Stimulated activated CD4-positive, alpha-beta T cell treated with anti-CD3 and anti-CD28 coated beads, Interleukin-2, amount 100 ng/mL, for 4 hours (primary cell): ENCODE measurements around the gene CMC4.

Experiments
- DNase-seq: peaks from one replicate; pipeline ENCODE4 v3.0.0-alpha.2; 2020; ENCODE audit warnings: low read depth

Gene CMC4

DNA sequence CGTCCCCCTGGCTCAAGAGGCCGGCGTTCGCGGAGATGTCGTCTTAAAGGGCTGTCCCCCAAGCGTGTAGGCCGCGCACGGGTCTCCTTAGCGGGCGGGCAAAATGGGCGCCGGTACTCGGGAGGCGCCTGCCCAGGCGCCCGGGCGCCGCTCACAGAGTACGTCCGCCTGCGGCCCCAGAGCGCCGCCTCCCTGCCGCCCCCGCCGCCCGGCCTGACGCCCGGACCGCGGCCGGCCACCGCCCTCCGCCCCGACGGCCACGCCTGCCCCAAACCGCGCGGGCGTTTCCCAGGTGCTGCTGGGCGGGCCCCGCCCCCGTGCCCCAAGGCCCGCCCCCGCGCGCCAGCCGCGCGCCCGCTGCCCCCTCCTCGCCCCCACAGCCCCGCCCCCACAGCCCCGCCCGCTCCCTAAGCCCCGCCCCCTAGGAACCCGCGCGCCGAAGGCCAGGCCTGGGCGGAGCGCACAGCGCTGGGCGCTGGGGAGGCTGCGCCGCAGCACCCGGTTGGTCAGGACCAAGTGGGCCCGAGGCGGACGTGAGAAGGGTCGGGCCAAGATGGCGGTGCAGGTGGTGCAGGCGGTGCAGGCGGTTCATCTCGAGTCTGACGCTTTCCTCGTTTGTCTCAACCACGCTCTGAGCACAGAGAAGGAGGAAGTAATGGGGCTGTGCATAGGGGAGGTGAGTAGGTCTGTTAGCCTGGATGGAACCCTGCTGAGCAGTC is at the start of gene CMC4, which contains the start of the genes BRCC3 and MTCP1:
TSS of gene CMC4 (minus strand) at position 162 of the 719 bp plus-strand sequence. CDS start 7,113 bp downstream, outside the sequence.
TSS of gene BRCC3 (plus strand) at position 534 of the 719 bp plus-strand sequence. CDS start at position 554, 20 bp downstream.
TSS of gene MTCP1 (minus strand) at position 162 of the 719 bp plus-strand sequence. CDS start 5,126 bp downstream, outside the sequence.
- peak; percentile 44 for DNase-seq

DNA sequence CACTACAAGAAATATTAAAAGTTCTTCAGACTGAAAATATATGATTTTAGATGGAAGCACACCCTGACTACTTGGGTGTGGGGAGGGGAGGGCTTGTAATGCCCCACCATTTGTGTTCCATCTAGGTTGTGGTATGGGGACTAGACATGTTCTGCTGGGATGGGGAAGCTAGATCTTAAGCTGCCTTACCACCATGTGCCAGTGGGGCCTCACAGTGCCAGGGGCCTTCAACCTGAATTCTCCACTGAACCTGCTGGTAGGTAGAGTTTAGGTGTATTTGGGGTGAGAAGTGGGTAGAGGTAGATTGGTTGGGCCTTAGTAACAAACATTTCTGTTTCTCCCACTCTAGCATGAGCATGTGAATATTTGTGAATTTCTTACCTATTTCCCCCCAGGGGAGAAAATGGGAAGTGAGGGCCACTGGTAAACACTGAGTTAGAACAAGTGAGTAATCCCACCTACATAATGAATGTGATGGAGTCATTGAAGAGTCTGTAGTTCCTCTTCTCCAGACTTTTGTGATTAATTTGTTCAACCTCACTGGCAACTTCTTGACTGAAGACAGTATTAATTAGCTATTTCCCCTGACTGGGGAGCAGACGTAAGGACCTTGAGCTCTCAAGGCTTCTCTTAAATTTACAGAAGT is 44.4 kb upstream of the CMC4 start:
- DNase-seq, result no peak

DNA sequence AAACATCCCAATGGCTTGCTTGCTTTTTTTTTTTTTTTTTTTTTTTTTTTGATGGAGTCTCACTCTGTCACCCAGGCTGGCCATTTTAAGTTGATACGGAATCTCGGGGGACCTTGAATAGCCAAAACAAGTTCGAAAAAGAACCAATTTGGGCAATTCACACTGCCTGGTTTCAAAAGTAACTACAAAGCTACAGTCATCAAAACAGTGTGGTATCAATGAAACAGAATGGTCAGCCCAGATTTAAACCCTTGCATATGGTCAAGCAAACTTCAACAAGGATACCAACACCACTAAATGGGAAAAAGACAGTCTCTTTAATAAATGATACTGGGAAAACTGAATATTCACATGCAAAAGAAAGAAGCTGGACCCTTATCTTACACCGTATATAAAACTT is 42.2 kb upstream of the CMC4 start:
- DNase-seq, result no peak

DNA sequence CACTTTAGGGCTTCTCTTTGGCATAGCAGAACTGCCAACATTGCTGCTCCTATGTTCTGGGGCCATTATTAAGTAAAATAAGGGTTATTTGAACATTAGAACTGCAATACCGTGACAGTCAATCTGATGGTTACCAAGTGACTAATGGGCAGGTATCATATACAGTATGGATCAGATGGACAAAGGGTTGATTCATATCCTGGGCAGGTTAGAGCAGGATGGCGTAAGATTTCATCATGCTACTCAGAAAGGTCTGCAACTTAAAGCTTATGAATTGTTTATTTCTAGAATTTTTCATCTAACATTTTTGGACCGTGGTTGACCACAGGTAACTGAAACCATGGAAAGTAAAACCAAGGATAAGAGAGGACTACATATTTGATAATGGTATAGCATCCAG is 41.2 kb upstream of the CMC4 start:
- DNase-seq, result no peak

DNA sequence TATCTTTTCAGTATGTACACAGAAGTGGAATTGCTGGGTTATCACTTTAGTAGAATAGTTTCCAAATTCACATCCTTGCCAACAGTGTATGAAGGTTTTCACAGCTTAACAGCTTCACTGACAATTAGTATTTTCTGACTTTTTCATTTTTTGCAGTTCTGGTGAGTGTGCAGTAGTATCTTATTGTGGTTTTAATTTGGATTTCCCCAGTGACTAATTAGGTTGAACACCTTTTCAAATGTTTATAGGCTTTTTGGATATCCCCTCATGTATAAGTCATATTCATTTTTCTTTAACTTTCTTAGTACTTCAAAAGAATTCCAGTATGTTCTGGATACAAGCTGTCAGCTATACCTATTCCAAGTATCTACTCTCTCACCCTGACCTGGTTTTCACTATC is 37.5 kb upstream of the CMC4 start:
- no peak for DNase-seq

DNA sequence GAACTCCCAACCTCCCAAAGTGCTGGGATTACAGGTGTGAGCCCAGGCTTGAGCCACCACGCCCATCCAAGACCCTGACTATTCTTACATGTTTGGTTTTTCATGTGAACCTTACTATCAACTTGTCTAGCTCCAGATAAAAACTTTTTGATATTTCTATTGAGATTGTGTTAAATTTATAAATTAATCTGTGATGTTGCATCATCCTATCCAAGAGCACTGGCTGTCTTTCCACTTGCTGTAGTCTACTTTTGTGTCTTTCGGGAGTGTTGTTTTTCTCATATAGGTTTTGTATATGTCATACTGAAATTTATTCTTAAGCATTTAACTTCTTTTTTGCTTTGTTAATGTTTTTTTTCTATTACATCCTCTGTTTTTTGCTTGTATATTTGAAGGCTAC is 35.0 kb upstream of the CMC4 start:
- no peak for DNase-seq

DNA sequence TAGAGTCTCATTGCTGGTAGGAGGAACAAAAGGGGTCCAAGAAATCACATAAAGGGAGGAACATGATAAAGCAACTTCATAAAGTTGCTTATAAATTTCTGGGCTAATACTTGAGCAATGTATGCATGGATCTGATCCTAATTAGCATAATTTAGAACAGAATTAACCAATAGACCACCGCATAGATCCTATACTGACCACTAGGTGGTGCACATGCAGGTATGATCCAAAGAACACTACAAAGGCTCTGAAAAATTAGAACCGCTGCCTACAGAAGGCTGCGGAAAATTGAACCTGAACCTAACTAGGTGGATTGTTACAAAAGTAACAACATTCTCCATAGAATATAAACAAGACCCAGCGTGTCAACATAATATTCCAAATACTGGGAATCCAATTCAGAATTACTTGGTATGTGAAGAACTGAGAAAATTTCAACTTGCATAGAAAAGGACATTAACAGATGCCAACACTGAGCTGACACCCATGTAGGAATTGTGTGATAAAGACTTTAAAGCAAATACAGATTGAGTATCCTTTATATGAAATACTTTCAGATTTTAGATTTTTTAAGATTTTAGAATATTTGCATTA is 23.6 kb upstream of the CMC4 start:
- DNase-seq, result no peak

DNA sequence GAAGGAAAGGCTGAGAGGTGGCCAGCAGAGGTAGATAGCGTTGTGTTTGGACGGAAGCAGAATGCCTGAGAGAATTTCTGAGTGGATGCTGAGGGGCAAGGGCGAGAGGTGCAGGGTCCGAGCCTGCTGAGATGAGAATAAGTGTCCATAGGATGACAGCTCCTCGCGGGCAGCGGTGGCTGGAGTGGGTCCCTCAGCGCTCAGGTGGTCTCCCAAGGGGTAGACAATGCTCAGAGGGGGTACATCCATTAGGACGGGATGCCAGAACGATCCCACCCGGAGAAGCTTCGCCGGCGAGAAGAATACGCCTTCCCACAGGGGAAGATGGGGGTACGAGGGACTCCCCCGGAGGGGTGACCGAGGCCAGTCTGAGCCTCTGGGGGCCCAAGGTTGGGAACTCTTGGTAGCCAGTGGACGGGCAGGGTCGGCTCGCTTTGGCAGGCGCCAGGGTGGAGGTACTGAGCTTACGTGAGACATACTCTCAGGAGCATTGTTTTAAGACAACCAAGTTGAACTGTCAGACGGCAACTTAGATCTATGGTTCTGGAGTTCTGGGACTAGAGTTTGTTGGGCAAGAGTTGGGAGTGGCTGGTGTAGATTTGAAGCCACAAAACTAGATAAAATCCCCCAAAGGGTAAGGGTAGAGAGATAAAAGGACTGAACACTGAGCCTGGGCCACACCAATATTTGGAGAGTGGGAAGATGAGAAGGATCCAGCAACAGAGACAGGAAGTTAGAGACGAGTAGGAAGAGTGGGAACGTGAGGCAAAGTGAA is 16.2 kb upstream of the CMC4 start:
- no peak for DNase-seq

- no peak for DNase-seq
Measured at GRCh38 chrX:155086202-155086840, 15.4 kb upstream of the CMC4 start.

DNA sequence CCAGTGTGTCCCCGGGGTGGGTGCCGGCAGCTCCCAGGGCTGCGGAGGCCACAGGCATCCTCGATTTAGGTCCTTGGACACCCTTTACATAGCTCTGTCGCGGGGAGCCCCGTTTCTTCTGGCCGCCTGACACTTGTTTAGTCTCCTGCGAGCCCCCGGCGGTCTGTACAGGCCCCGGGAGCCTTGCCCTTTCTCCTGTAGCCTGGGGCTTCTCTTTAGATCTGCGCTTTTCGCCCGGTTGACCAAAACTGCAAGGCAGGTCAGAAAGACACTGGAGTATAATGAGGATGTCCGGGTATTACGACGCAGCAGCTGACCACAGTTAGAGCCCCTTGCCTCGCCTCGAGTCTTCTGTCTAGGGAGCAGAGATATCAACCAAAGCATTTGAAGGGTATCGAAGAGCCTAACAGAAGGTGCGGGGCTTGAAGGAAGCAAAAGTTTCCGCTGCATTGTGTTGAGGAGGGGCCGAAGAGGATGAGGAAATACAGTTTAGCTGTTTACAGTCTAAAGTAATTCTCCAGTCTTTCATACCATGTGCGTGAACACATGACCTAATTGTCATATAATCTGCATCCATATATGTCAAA is 851 bp upstream of the CMC4 start:
- no peak for DNase-seq

GRCh38 chrX:155070663-155070974 is 317 bp downstream of the CMC4 start:
- DNase-seq, result no peak

- no peak for DNase-seq
Measured at GRCh38 chrX:155070038-155070437, 898 bp downstream of the CMC4 start.

DNA sequence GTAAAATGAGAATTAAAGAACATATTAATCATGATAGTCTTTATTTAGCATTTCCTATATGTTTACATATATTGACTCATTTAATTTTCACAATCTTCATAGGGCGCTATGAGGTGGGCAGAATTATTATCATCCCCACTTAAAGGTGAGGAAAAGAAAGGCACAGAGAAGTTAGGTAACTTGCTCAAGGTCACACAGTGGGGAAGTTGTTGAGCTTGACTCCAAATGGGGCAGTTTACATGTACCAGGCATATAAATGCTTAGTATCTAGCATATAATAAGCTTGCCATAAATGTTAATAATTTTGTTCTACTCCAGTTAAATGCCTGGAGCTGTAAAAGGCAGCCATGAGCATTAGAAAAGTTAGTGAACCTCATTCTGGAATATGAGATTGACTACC is 1.5 kb downstream of the CMC4 start:
- no peak for DNase-seq

GRCh38 chrX:155068165-155068564 is 2.8 kb downstream of the CMC4 start:
- DNase-seq, result no peak

DNA sequence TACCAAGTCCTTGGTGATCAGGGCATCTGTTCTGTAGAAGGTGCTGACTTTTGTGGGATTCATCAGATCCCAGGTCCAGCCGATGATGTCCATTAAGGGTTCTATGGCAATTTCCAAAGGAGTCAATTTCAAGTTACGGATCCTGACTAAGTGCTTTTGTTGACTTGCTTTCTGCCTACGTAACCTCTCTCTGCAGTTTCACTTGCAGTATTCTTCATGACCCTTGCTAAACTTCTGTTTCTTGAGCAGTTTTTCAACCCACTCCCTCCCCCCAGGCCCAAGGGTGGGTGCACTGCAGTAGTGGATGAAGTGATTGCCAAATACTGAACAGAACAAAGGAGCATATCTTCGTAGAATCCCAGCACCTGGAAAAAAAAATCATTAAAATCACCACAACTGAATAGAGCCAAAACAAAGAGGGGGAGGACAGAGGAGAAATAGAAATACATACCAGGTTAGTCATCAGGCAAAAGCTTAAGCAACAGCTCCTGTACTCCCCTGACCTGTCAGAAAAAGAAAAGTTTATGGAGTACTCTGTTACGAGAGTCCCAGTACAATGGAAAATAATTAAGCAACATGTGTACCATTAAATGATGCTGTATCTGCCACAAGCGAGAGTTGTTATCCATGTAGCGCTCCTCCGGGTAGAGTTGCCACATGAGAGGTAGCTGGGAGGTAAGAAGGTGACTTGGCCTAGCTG is 5.8 kb downstream of the CMC4 start:
- no peak for DNase-seq

DNA sequence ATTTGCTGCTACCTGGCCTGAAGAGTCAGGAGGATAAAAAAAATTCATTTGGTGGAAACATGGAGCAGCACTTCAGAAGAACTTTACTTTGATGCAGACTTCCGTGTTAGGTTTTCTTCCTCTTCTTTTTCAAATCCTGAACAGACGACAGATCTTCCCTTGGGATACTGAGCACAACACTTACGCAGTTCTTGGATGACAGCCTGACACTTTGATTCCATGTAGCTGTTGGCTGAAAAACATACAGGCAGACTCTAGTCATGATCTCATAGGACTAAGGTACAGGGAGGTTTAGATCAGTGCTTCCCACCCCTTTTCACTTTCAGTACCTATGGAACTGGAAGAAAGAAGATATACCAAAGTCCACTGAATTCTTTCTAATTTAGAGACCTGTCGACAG is 9.2 kb downstream of the CMC4 start:
- DNase-seq, result no peak

GRCh38 chrX:155056877-155057792 is 13.8 kb downstream of the CMC4 start:
- DNase-seq, result peak; percentile 19

GRCh38 chrX:155056471-155056870 is 14.5 kb downstream of the CMC4 start:
- no peak for DNase-seq

GRCh38 chrX:155055494-155055893 is 15.4 kb downstream of the CMC4 start:
- no peak for DNase-seq

DNA sequence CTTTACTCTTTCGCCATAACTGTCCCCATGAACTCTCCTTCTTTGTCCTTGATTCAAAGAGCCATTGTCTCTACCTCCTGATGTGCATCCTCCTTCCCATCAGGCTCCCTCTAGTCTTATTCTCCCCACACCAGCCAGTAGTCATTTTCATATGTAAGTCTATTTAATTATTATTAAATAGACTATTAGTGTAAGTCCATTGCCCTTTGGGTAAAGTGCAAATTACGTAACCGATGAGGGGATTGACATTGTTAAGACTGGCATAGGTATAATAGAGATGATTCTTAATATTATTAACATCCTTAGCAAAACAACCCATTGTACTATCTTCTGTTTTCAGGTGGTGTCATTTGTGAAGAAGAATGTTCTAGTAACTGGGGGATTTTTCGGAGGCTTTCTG is 16.7 kb downstream of the CMC4 start:
- no peak for DNase-seq
